ENCODE results near the gene PRR15L. TPM values are rescaled to one million over a fixed set of nuclear protein-coding genes. Genes with fewer than 3 reads are reported as not detected.
"Not testable (repeated sequence)": the region's sequence is repeated elsewhere in the genome, so short reads cannot be mapped to it uniquely, and the experiment has no call there.

Gene PRR15L
- total RNA-seq, 1 donor from 2014 or later: 109 TPM

- DNase-seq (ENCODE audit: low spot score): not testable (repeated sequence)
Measured at GRCh38 chr17:47988445-47988844, 30.8 kb upstream of the PRR15L start.

DNA sequence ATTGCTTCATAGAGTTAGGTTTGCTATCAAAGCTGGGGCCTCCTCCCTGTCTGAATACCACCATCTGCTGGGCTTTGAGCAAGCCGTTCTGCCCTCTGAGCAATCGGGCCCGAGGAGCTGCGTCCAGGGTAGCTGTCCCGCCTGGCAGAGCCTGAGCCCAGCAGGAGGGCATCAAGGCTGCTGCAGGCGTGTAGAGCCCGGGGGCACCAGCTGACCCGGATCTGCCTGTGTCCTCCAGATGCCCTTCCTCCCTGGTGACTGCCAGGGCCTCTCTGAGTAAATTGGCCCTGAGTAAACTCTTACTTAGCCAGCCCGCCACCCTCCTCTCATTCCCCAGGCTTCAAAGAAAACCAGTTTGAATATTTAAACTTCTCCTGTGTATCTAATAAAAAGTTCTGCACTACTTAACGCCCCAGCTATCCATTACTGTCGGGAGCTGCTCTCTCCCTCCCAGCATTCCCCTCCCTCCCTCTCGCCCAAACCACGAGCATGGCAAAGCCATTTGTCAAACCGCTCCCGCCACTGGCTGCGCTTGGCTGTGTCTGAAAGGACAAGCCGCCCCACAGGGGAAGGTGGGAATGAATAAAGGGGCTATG is 29.7 kb upstream of the PRR15L start:
- DNase-seq (ENCODE audit: low spot score): no peak

DNA sequence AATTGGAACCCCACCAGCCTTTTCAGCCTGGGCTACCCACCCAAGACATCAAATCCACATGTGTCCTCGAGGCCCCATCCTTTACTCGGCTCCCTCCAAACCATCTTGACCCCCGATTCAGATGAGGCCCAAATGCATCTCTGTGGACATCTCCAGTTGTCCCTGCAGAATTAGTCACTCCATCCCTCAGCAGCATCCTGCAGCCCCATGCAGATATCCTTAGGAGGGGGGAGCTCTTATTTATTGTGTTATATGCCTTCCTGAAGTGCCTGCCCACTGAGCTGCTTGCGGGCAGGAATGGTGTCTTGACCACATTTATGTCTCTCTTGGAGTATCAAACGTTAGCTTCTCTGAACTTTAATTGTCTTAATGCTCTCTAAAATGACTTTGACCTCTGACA is 28.8 kb upstream of the PRR15L start:
- DNase-seq (ENCODE audit: low spot score): no peak

- DNase-seq (ENCODE audit: low spot score): no peak
Measured at GRCh38 chr17:47983492-47984223, 26.0 kb upstream of the PRR15L start.

- DNase-seq (ENCODE audit: low spot score): no peak
Measured at GRCh38 chr17:47982645-47983390, 25.1 kb upstream of the PRR15L start.

GRCh38 chr17:47982091-47982617 is 24.5 kb upstream of the PRR15L start:
- DNase-seq (ENCODE audit: low spot score): no peak

GRCh38 chr17:47981462-47981861 is 23.8 kb upstream of the PRR15L start:
- no peak for DNase-seq (ENCODE audit: low spot score)

DNA sequence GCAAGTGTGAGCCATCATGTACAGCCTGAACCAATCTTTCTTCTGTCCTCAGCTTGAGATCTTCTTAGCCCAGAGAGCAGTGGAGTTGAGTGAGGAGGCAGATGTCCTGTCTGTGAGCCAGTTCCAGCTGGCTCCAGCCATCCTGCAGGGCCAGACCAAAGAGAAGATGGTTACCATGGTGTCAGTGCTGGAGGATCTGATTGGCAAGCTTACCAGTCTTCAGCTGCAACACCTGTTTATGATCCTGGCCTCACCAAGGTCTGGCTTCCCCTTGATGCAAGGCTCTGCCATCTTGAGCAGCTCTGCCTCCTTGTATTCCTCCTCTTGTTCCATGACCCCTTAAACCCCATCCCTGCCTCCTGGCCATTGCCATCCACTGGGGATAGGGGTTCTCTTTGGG is 22.9 kb upstream of the PRR15L start:
- no peak for DNase-seq (ENCODE audit: low spot score)

DNA sequence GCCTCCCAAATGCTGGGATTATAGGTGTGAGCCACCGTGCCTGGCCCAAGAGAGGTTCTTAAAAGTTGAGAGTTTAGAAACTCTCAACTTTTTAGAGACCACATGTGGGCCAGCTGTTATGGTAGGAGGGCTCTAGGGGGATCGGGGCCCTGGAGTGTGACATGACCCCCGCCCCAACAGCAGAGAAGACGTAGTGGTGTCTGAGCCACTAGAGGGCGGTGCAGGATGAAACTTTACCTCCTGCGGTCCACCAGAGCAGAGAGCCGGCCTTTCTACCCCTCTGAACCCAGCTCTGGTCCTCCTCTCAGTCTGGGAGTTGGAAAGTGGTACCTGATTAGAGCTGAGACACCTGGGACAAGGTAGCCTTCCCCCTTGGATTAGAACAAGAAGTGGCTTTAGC is 20.6 kb upstream of the PRR15L start:
- DNase-seq (ENCODE audit: low spot score): peak; percentile 41

DNA sequence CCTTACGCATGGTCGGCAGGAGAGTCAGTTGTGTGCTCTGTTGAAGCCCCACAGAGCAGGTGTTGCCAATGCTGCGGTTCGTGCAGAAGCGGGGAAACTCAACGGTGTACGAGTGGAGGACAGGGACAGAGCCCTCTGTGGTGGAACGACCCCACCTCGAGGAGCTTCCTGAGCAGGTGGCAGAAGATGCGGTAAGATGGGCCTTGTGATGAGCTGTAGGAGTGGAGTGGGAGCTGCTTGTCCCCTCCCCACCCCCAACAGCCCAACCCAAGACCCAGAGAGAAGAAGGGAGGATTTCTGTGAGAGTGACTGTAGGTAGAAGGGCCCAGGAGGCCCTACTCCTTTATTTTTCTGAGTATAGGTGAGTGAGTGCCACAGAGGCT is 18.1 kb upstream of the PRR15L start:
- no peak for DNase-seq (ENCODE audit: low spot score)

GRCh38 chr17:47975189-47975822 is 17.6 kb upstream of the PRR15L start:
- no peak for DNase-seq (ENCODE audit: low spot score)

DNA sequence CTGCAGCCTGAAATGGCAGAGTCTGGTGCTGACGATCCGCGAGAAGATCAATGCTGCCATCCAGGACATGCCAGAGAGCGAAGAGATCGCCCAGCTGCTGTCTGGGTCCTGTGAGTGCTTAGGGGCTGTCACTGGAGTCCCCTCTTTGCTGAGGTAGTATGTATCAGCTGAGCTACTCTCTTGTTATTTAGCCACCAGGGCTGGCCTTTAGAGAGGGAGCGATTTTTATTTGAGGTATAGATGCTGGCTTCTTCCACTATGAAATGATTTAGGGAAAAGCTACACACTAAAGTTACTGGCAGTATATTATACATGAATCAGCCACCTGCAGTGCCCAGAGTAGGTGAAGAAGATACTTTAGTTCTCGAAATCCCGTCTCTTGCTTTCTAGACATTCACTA is 15.9 kb upstream of the PRR15L start:
- no peak for DNase-seq (ENCODE audit: low spot score)

- DNase-seq (ENCODE audit: low spot score): peak; percentile 100
Measured at GRCh38 chr17:47970725-47971499, 13.2 kb upstream of the PRR15L start, which contains the start of gene CDK5RAP3. Gene CDK5RAP3, plus strand, starts transcription at chr17:47971113. Its CDS starts 34 bp downstream, at chr17:47971147.

GRCh38 chr17:47969930-47970724 is 12.4 kb upstream of the PRR15L start:
- DNase-seq (ENCODE audit: low spot score): no peak

DNA sequence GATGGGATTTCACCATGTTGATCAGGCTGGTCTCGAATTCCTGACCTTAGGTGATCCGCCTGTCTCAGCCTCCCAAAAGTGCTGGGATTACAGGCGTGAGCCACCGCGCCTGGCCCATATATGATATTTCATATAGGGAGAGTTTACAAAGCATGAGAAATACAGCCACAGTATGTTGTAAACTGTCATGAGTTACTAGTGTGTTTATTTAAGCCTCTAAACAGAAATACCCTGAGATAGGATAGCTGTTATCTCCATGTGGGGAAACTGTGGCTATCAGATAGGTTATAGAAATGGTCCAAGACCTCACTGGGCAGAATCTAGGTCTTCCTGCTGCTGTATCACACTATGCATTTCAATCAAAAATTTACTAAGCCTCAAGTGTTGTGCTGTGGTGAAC is 11.2 kb upstream of the PRR15L start:
- DNase-seq (ENCODE audit: low spot score): no peak

GRCh38 chr17:47967607-47968252 is 10.0 kb upstream of the PRR15L start:
- DNase-seq (ENCODE audit: low spot score): no peak

GRCh38 chr17:47966079-47966519 is 8.4 kb upstream of the PRR15L start:
- no peak for DNase-seq (ENCODE audit: low spot score)

- no peak for DNase-seq (ENCODE audit: low spot score)
Measured at GRCh38 chr17:47964856-47965255, 7.2 kb upstream of the PRR15L start.

- DNase-seq (ENCODE audit: low spot score): no peak
Measured at GRCh38 chr17:47962901-47963300, 5.2 kb upstream of the PRR15L start.

GRCh38 chr17:47961406-47961805 is 3.7 kb upstream of the PRR15L start:
- DNase-seq (ENCODE audit: low spot score): no peak

Data from mucosa of gallbladder (tissue), 1 donor.